ENCODE results near the gene SUSD1. TPM values are rescaled to one million over a fixed set of nuclear protein-coding genes. Genes with fewer than 3 reads are reported as not detected.

Gene SUSD1
- polyA plus RNA-seq, 2 donors, result 1.2 to 1.8 TPM

- no peaks in the 10 kb centered on the region for H3K9me3 ChIP-seq (ENCODE audit: control insufficient read depth in 2 of 2, insufficient read depth in 1 of 2, low read depth in 1 of 2, low read length in 1 of 2)
- 68 to 71% methylated on average over 2 of the region's 2 CpGs for WGBS, 2 donors
- H3K27me3 ChIP-seq (ENCODE audit: control insufficient read depth in 1 of 2, insufficient read depth in 2 of 2, low read length in 2 of 2), result no peaks in the 10 kb centered on the region
- H3K36me3 ChIP-seq (ENCODE audit: control insufficient read depth in 2 of 2, insufficient read depth in 2 of 2, low read length in 1 of 2), result no peaks in the 10 kb centered on the region
- no peak overlapping the region for H3K4me3 ChIP-seq (ENCODE audit: low read depth in 1 of 2, low read length in 2 of 2)
- peaks cover 3% of the 10 kb centered on the region in 2 donors for H3K4me1 ChIP-seq (ENCODE audit: control insufficient read depth in 2 of 2, insufficient read depth in 2 of 2, low read length in 1 of 2)
- H3K27ac ChIP-seq (ENCODE audit: low read depth in 2 of 2, low read length in 1 of 2), result no peak overlapping the region
Observed at GRCh38 chr9:112015736-112016135, 159.4 kb downstream of the SUSD1 start.

GRCh38 chr9:112015149-112015548, 159.9 kb downstream of the SUSD1 start:
- no peak overlapping the region for H3K27ac ChIP-seq (ENCODE audit: low read depth in 2 of 2, low read length in 1 of 2)
- H3K27me3 ChIP-seq (ENCODE audit: control insufficient read depth in 1 of 2, insufficient read depth in 2 of 2, low read length in 2 of 2), result no peaks in the 10 kb centered on the region
- no peak overlapping the region for H3K4me3 ChIP-seq (ENCODE audit: low read depth in 1 of 2, low read length in 2 of 2)
- 81 to 91% methylated on average over 4 of the region's 4 CpGs for WGBS, 2 donors
- no peaks in the 10 kb centered on the region for H3K9me3 ChIP-seq (ENCODE audit: control insufficient read depth in 2 of 2, insufficient read depth in 1 of 2, low read depth in 1 of 2, low read length in 1 of 2)
- peaks cover 3% of the 10 kb centered on the region in 2 donors for H3K4me1 ChIP-seq (ENCODE audit: control insufficient read depth in 2 of 2, insufficient read depth in 2 of 2, low read length in 1 of 2)
- no peaks in the 10 kb centered on the region for H3K36me3 ChIP-seq (ENCODE audit: control insufficient read depth in 2 of 2, insufficient read depth in 2 of 2, low read length in 1 of 2)

GRCh38 chr9:112013266-112013665, 161.8 kb downstream of the SUSD1 start:
- H3K27ac ChIP-seq (ENCODE audit: low read depth in 2 of 2, low read length in 1 of 2), result no peak overlapping the region
- H3K4me1 ChIP-seq (ENCODE audit: control insufficient read depth in 2 of 2, insufficient read depth in 2 of 2, low read length in 1 of 2), result peaks cover 3% of the 10 kb centered on the region in 2 donors
- 85 to 90% methylated on average over 3 of the region's 3 CpGs for WGBS, 2 donors

GRCh38 chr9:112012026-112012902, 162.8 kb downstream of the SUSD1 start:
- Histone ChIP-seq H3K4me1 (ENCODE audit: control insufficient read depth in 2 of 2, insufficient read depth in 2 of 2, low read length in 1 of 2) (peaks cover 3% of the 10 kb centered on the region in 2 donors), H3K36me3 (ENCODE audit: control insufficient read depth in 2 of 2, insufficient read depth in 2 of 2, low read length in 1 of 2) (no peaks in the 10 kb centered on the region), H3K27ac (ENCODE audit: low read depth in 2 of 2, low read length in 1 of 2) (peak overlapping the region; percentile 71 to 89), H3K4me3 (ENCODE audit: low read depth in 1 of 2, low read length in 2 of 2) (no peak overlapping the region), H3K27me3 (ENCODE audit: control insufficient read depth in 1 of 2, insufficient read depth in 2 of 2, low read length in 2 of 2) (no peaks in the 10 kb centered on the region), H3K9me3 (ENCODE audit: control insufficient read depth in 2 of 2, insufficient read depth in 1 of 2, low read depth in 1 of 2, low read length in 1 of 2) (no peaks in the 10 kb centered on the region)
- 24% methylated on average over 4 of the region's 4 CpGs for WGBS, 2 donors

More at GRCh38 chr9:112013266-112013665, 161.8 kb downstream of the SUSD1 start:
- H3K9me3 ChIP-seq (ENCODE audit: control insufficient read depth in 2 of 2, insufficient read depth in 1 of 2, low read depth in 1 of 2, low read length in 1 of 2), result no peaks in the 10 kb centered on the region
- no peak overlapping the region for H3K4me3 ChIP-seq (ENCODE audit: low read depth in 1 of 2, low read length in 2 of 2)
- no peaks in the 10 kb centered on the region for H3K27me3 ChIP-seq (ENCODE audit: control insufficient read depth in 1 of 2, insufficient read depth in 2 of 2, low read length in 2 of 2)
- H3K36me3 ChIP-seq (ENCODE audit: control insufficient read depth in 2 of 2, insufficient read depth in 2 of 2, low read length in 1 of 2), result no peaks in the 10 kb centered on the region

GRCh38 chr9:112011051-112011620, 164.0 kb downstream of the SUSD1 start:
- Histone ChIP-seq H3K9me3 (ENCODE audit: control insufficient read depth in 2 of 2, insufficient read depth in 1 of 2, low read depth in 1 of 2, low read length in 1 of 2) (no peaks in the 10 kb centered on the region), H3K27ac (ENCODE audit: low read depth in 2 of 2, low read length in 1 of 2) (no peak overlapping the region), H3K4me1 (ENCODE audit: control insufficient read depth in 2 of 2, insufficient read depth in 2 of 2, low read length in 1 of 2) (peaks cover 3 to 5% of the 10 kb centered on the region in 2 donors), H3K4me3 (ENCODE audit: low read depth in 1 of 2, low read length in 2 of 2) (no peak overlapping the region), H3K27me3 (ENCODE audit: control insufficient read depth in 1 of 2, insufficient read depth in 2 of 2, low read length in 2 of 2) (no peaks in the 10 kb centered on the region), H3K36me3 (ENCODE audit: control insufficient read depth in 2 of 2, insufficient read depth in 2 of 2, low read length in 1 of 2) (no peaks in the 10 kb centered on the region)
- WGBS, 2 donors, result 93 to 97% methylated on average over 3 of the region's 3 CpGs

DNA sequence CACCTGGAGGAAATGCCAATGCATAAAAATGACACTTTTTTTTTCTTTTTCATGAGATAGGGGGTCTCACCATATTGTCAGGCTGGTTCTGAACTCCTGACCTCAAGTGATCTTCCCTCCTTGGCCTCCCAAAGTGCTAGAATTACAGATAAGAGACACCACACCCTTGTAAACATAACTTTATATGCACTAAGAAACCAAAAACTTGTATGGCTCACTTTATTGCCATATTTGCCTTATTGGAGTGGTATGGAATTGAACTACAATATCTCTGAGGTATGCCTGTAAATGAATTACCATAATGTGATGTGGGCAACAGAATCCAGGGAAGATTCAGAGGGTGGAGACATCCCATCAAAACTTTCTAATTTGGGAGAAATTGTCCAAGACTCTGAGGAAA, 164.6 kb downstream of the SUSD1 start:
- peaks cover 3 to 5% of the 10 kb centered on the region in 2 donors for H3K4me1 ChIP-seq (ENCODE audit: control insufficient read depth in 2 of 2, insufficient read depth in 2 of 2, low read length in 1 of 2)
- H3K27me3 ChIP-seq (ENCODE audit: control insufficient read depth in 1 of 2, insufficient read depth in 2 of 2, low read length in 2 of 2), result no peaks in the 10 kb centered on the region
- H3K9me3 ChIP-seq (ENCODE audit: control insufficient read depth in 2 of 2, insufficient read depth in 1 of 2, low read depth in 1 of 2, low read length in 1 of 2), result no peaks in the 10 kb centered on the region
- H3K4me3 ChIP-seq (ENCODE audit: low read depth in 1 of 2, low read length in 2 of 2), result no peak overlapping the region
- no peaks in the 10 kb centered on the region for H3K36me3 ChIP-seq (ENCODE audit: control insufficient read depth in 2 of 2, insufficient read depth in 2 of 2, low read length in 1 of 2)
- H3K27ac ChIP-seq (ENCODE audit: low read depth in 2 of 2, low read length in 1 of 2), result no peak overlapping the region

- WGBS, 2 donors, result 86 to 91% methylated on average over 3 of the region's 3 CpGs
- H3K9me3 ChIP-seq (ENCODE audit: control insufficient read depth in 2 of 2, insufficient read depth in 1 of 2, low read depth in 1 of 2, low read length in 1 of 2), result no peaks in the 10 kb centered on the region
- no peaks in the 10 kb centered on the region for H3K36me3 ChIP-seq (ENCODE audit: control insufficient read depth in 2 of 2, insufficient read depth in 2 of 2, low read length in 1 of 2)
- H3K27me3 ChIP-seq (ENCODE audit: control insufficient read depth in 1 of 2, insufficient read depth in 2 of 2, low read length in 2 of 2), result no peaks in the 10 kb centered on the region
- no peak overlapping the region for H3K27ac ChIP-seq (ENCODE audit: low read depth in 2 of 2, low read length in 1 of 2)
- H3K4me3 ChIP-seq (ENCODE audit: low read depth in 1 of 2, low read length in 2 of 2), result no peak overlapping the region
- H3K4me1 ChIP-seq (ENCODE audit: control insufficient read depth in 2 of 2, insufficient read depth in 2 of 2, low read length in 1 of 2), result peaks cover 3 to 5% of the 10 kb centered on the region in 2 donors
Observed at GRCh38 chr9:112009656-112010055, 165.4 kb downstream of the SUSD1 start.

- Histone ChIP-seq H3K27ac (ENCODE audit: low read depth in 2 of 2, low read length in 1 of 2) (no peak overlapping the region), H3K27me3 (ENCODE audit: control insufficient read depth in 1 of 2, insufficient read depth in 2 of 2, low read length in 2 of 2) (no peaks in the 10 kb centered on the region), H3K4me3 (ENCODE audit: low read depth in 1 of 2, low read length in 2 of 2) (no peak overlapping the region), H3K9me3 (ENCODE audit: control insufficient read depth in 2 of 2, insufficient read depth in 1 of 2, low read depth in 1 of 2, low read length in 1 of 2) (no peaks in the 10 kb centered on the region), H3K4me1 (ENCODE audit: control insufficient read depth in 2 of 2, insufficient read depth in 2 of 2, low read length in 1 of 2) (peaks cover 3 to 5% of the 10 kb centered on the region in 2 donors), H3K36me3 (ENCODE audit: control insufficient read depth in 2 of 2, insufficient read depth in 2 of 2, low read length in 1 of 2) (no peaks in the 10 kb centered on the region)
- 57% methylated on average over 6 of the region's 6 CpGs for WGBS, 2 donors
Observed at GRCh38 chr9:112007575-112008240, 167.4 kb downstream of the SUSD1 start.

DNA sequence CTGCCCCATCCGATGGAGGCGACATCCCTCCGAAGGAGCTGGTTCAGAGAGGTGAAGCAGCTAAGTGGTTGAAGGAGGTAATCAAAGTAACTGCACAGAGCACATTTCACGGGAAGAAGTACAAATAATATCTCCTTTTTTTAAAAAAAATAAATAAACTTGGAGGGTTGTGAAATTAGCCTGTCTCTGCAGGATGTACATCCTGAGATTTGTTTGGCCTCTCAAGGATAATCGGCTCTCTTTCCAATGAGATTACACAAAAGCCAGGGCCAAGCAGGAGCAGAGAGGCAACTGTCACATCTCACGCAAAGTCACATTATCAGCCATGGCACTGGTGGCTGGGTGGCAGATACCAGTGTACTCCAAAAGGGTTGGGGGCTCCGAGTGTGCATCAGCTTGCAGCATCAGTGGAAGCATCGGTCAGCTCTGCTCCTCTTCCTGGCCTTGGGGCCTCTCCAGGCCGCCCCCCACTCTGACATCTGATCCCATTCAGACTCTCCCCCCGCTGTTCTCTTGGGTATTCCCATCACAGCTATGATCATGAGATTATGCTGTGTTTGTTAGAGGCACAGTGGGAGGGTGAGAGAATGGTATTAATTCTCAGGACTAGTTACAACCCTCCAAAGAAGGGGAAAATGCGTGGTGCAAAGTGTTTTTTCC, 168.6 kb downstream of the SUSD1 start:
- no peak overlapping the region for H3K27ac ChIP-seq (ENCODE audit: low read depth in 2 of 2, low read length in 1 of 2)
- WGBS, 2 donors, result 84 to 92% methylated on average over 11 of the region's 11 CpGs
- no peaks in the 10 kb centered on the region for H3K27me3 ChIP-seq (ENCODE audit: control insufficient read depth in 1 of 2, insufficient read depth in 2 of 2, low read length in 2 of 2)
- H3K9me3 ChIP-seq (ENCODE audit: control insufficient read depth in 2 of 2, insufficient read depth in 1 of 2, low read depth in 1 of 2, low read length in 1 of 2), result no peaks in the 10 kb centered on the region
- H3K4me3 ChIP-seq (ENCODE audit: low read depth in 1 of 2, low read length in 2 of 2), result no peak overlapping the region
- peaks cover 0 to 2% of the 10 kb centered on the region in 2 donors for H3K4me1 ChIP-seq (ENCODE audit: control insufficient read depth in 2 of 2, insufficient read depth in 2 of 2, low read length in 1 of 2)
- H3K36me3 ChIP-seq (ENCODE audit: control insufficient read depth in 2 of 2, insufficient read depth in 2 of 2, low read length in 1 of 2), result no peaks in the 10 kb centered on the region

Data from esophagus (tissue), 2 donors.